ENCODE data around the gene PRM2.

DNA sequence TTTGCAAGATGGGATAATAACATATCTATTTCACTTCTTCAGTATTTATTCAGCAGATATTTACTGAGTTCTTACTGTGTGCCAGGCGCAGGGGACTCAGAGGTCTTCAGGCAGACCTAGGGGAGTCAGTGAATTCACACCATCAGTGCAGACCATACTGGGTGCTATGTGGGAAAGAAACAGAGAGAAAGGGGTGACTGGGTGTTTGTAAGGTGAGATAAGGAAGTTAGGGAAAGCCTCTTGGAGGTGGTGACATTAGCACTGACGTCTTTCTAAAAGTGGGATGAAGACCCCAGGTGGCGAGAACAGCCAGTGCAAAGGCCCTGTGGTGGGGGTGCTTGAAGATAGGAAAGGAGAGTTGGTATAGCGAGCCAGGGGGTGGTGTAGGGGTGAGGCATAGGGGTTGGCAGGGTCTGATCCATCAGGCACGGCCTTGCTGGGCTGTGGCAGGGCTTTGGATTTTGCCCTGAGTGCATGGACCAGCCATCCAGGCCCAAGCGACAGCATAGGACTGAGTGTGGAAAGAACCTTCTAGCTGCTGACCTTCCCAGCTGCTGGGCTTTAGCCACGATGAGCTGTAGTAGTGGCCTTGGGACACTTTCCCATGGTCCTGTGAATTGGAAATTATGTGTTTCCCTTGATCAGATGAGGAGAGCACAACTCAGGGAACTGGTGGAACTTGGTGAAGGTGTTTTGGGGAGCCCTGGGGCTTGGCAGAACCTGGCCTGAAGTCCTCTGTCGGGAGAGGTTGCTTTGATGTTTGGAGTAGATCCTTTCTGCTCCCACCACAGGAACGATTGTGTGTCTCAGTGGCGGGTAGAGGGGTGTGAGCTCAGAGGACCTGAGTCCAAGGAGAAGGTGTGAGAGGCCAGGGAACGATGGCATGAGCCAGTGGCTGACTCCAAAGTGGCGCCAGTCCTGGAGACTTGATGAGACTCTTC is 16.4 kb downstream of the PRM2 start:
- TF ChIP-seq EZH2phosphoT487 (IDR thresholded peaks at IDR 0.05; ENCODE audit: insufficient read depth, low read depth) (no peak), EZH2 (IDR thresholded peaks at IDR 0.05; ENCODE audit: insufficient read depth, poor library complexity, severe bottlenecking) (no peak)

Measured in GM23248 (cell line).